ENCODE results near the gene FOXB1. TPM values are rescaled to one million over a fixed set of nuclear protein-coding genes. Genes with fewer than 3 reads are reported as not detected.

Gene FOXB1
- polyA plus RNA-seq, 3 donors, result not detected

DNA sequence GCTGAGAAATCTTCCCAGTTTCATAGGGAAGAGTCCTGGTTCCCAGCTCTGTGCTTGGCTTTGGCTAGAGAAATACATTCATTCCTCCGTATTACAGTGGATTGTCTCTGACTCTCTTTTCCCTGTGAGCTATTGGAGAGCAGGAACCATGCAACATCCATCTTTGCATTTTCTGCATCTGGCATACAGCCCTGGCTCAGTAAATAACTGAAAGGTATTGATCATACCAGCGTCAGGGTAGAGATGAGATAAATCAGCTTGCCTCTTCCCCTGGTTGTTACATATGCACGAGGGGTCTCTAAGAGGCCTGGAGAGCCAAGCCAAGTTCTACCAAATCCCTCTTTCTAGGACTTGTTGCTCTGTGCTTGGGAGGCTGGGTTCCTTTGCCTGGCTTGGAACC is 35.2 kb downstream of the FOXB1 start:
- H4K20me1 ChIP-seq (ENCODE audit: insufficient read depth, low read length), result no peaks in the 10 kb centered on the region
- Mint-ChIP-seq H3K36me3 (no peaks in the 10 kb centered on the region), H3K27me3 (ENCODE audit: low read depth in 3 of 3) (peaks cover 0 to 6% (median 2%) of the 10 kb centered on the region in 3 donors), H3K4me3 (no peak overlapping the region), H3K4me1 (no peaks in the 10 kb centered on the region), H3K9me3 (peaks cover 0 to 2% (median 0%) of the 10 kb centered on the region in 7 donors), H3K27ac (no peak overlapping the region)
- no peaks in the 10 kb centered on the region for H3K4me1 ChIP-seq (ENCODE audit: control insufficient read depth in 1 of 2, insufficient read depth in 2 of 2, low read length in 2 of 2)
- no peaks in the 10 kb centered on the region for H3K27me3 ChIP-seq (ENCODE audit: control insufficient read depth in 2 of 2, insufficient read depth in 2 of 2, low read length in 2 of 2)
- no CpG with 5 or more reads among the region's 3 CpGs for WGBS (ENCODE audit: insufficient coverage)
- H3K4me2 ChIP-seq (replicated peaks; ENCODE audit: extremely low read depth, low read length, poor library complexity, severe bottlenecking), result no peak overlapping the region
- H3K36me3 ChIP-seq (replicated peaks in 1 of 2; ENCODE audit: control insufficient read depth in 1 of 2, insufficient read depth in 2 of 2, low read length in 2 of 2), result no peaks in the 10 kb centered on the region
- no peak for DNase-seq
- H3K27ac ChIP-seq (ENCODE audit: low read depth in 1 of 2, low read length in 2 of 2), result no peak overlapping the region
- H3K9ac ChIP-seq (ENCODE audit: insufficient read depth, low read length, poor library complexity, severe bottlenecking), result no peak overlapping the region
- intact Hi-C loops (cut with micrococcal nuclease), result no loop called here
- TF ChIP-seq, protein P1, sequence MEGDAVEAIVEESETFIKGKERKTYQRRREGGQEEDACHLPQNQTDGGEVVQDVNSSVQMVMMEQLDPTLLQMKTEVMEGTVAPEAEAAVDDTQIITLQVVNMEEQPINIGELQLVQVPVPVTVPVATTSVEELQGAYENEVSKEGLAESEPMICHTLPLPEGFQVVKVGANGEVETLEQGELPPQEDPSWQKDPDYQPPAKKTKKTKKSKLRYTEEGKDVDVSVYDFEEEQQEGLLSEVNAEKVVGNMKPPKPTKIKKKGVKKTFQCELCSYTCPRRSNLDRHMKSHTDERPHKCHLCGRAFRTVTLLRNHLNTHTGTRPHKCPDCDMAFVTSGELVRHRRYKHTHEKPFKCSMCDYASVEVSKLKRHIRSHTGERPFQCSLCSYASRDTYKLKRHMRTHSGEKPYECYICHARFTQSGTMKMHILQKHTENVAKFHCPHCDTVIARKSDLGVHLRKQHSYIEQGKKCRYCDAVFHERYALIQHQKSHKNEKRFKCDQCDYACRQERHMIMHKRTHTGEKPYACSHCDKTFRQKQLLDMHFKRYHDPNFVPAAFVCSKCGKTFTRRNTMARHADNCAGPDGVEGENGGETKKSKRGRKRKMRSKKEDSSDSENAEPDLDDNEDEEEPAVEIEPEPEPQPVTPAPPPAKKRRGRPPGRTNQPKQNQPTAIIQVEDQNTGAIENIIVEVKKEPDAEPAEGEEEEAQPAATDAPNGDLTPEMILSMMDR (IDR thresholded peaks at IDR 0.05), result no peak
- no peak overlapping the region for H2AFZ ChIP-seq (ENCODE audit: insufficient read depth, low read depth, low read length, poor library complexity, severe bottlenecking)
- no peaks in the 10 kb centered on the region for H3K9me3 ChIP-seq (replicated peaks in 1 of 2; ENCODE audit: control insufficient read depth in 1 of 2, insufficient read depth in 1 of 2, low read length in 2 of 2)
- no peaks in the 10 kb centered on the region for H3K79me2 ChIP-seq (ENCODE audit: insufficient read depth, low read length)
- no peak overlapping the region for H3K4me3 ChIP-seq (replicated peaks in 1 of 3; ENCODE audit: low read depth in 2 of 3, low read length in 3 of 3)

DNA sequence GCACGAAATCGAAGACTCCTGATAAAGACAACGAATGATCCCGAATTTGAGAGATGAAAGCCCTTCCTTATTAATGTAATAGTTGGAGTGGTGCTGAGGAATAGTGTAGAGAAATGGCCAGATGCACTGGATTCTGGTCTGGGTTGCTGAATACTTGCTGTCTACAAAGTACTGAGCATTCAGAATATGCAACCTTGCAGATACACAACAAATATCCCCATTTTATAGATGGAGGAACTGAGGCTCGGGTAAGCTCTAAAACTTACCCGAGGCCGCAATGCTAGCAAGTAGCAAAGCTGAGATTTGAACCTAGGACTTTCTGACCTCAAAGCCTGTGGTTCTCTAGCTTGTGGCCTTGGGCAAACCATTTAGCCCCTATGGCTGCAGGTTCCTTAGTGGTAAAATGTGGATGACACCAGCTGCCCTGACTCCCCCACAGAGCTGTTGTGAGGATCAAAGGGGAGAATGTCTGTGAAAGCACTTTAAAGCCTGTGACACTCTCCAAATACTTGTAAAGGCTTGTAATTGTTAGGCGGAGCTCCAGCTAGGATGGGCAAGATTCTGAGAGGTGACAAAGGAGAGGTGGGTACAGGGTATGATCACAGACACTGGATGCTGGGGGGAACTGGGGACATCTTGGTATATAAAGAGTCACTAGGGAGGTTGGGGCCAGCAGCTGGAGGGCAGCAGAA is 39.8 kb downstream of the FOXB1 start:
- H3K36me3 ChIP-seq (replicated peaks in 1 of 2; ENCODE audit: control insufficient read depth in 1 of 2, insufficient read depth in 2 of 2, low read length in 2 of 2), result no peaks in the 10 kb centered on the region
- no peak overlapping the region for H3K9ac ChIP-seq (ENCODE audit: insufficient read depth, low read length, poor library complexity, severe bottlenecking)
- no peaks in the 10 kb centered on the region for H3K9me3 ChIP-seq (replicated peaks in 1 of 2; ENCODE audit: control insufficient read depth in 1 of 2, insufficient read depth in 1 of 2, low read length in 2 of 2)
- Mint-ChIP-seq H3K4me3 (no peak overlapping the region), H3K9me3 (peaks cover 0 to 2% (median 0%) of the 10 kb centered on the region in 7 donors), H3K27me3 (ENCODE audit: low read depth in 3 of 3) (peaks cover 0 to 6% (median 4%) of the 10 kb centered on the region in 3 donors), H3K27ac (no peak overlapping the region), H3K36me3 (no peaks in the 10 kb centered on the region), H3K4me1 (no peaks in the 10 kb centered on the region)
- DNase-seq, result no peak
- 95% methylated on average over 6 of the region's 8 CpGs for WGBS (ENCODE audit: insufficient coverage)
- no peak overlapping the region for H2AFZ ChIP-seq (ENCODE audit: insufficient read depth, low read depth, low read length, poor library complexity, severe bottlenecking)
- no peak overlapping the region for H3K27ac ChIP-seq (ENCODE audit: low read depth in 1 of 2, low read length in 2 of 2)
- TF ChIP-seq, protein P1 (IDR thresholded peaks at IDR 0.05), result no peak
- intact Hi-C loops (cut with micrococcal nuclease), result no loop called here
- H4K20me1 ChIP-seq (ENCODE audit: insufficient read depth, low read length), result no peaks in the 10 kb centered on the region
- no peak overlapping the region for H3K4me2 ChIP-seq (replicated peaks; ENCODE audit: extremely low read depth, low read length, poor library complexity, severe bottlenecking)
- H3K27me3 ChIP-seq (ENCODE audit: control insufficient read depth in 2 of 2, insufficient read depth in 2 of 2, low read length in 2 of 2), result no peaks in the 10 kb centered on the region
- H3K79me2 ChIP-seq (ENCODE audit: insufficient read depth, low read length), result no peaks in the 10 kb centered on the region
- H3K4me1 ChIP-seq (ENCODE audit: control insufficient read depth in 1 of 2, insufficient read depth in 2 of 2, low read length in 2 of 2), result no peaks in the 10 kb centered on the region
- no peak overlapping the region for H3K4me3 ChIP-seq (replicated peaks in 1 of 3; ENCODE audit: low read depth in 2 of 3, low read length in 3 of 3)

All from CD14-positive monocyte (primary cell).